K562 (cell line): Measurements from ENCODE around the gene SUPT3H. TPM values are rescaled to one million over a fixed set of nuclear protein-coding genes. Genes with fewer than 3 reads are reported as not detected.

Experiments
- ATAC-seq: fragments of 200-7000 bp; cut with Tn5 transposase; 3 replicates; pipeline ENCODE4 v1.9.1; 2020; ENCODE audit warnings: moderate library complexity
- BruUV-seq: library from RNA; stranded (reverse); fragments of 400-500 nt; replicated peaks from 2 replicates; lab custom pipeline; 2021; lab: Mats Ljungman, UMichigan
- CTCF ChIA-PET: fragments of 300-600 bp; formaldehyde crosslinking; extraction: SDS; loops from one replicate; lab custom pipeline; 2021; ENCODE audit warnings: low intra/inter-chr PET ratio; lab: Yijun Ruan, JAX
- POLR2A ChIA-PET: fragments of 300-600, 350-650 bp; sonication (Branson Sonifier 250); formaldehyde crosslinking; extraction: SDS; loops from one replicate; lab custom pipeline; 2021; ENCODE audit warnings: antibody characterized with exemption, inconsistent platforms; lab: Yijun Ruan, JAX
- DNase-seq, 4 experiments: peaks; one replicate each; pipeline versions ENCODE4 v3.0.0 to v3.0.0-alpha.2; 2011 to 2018; ENCODE audit warnings: low spot score in 3 of 4, mixed read lengths in 3 of 4; ENCODE audit errors: extremely low read depth in 1 of 4
- FAIRE-seq: peaks from 2 replicates; lab custom pipeline; 2011; peaks lifted over from hg19 to GRCh38; lab: Jason Lieb, UNC
- H2AFZ ChIP-seq: 2 replicates; pipeline ENCODE4 v1.6.0; 2011; ENCODE audit warnings: low read depth, low read length, control low read depth, inconsistent platforms
- H3K27ac ChIP-seq: fragments of 200-600 bp; 3 replicates; pipeline ENCODE4 v1.8.0; 2011; ENCODE audit warnings: low read depth, mild to moderate bottlenecking, control low read depth, inconsistent platforms, low read length, moderate library complexity, mixed read lengths; ENCODE audit errors: extremely low read depth
- H3K27me3 ChIP-seq, 2 experiments: fragments of 300-600 bp in 1 of 2; 2 replicates in 1 of 2; 3 replicates in 1 of 2; pipeline versions ENCODE4 v1.6.0 to v1.8.0; 2011; ENCODE audit warnings: inconsistent platforms in 2 of 2, low read length in 2 of 2, mild to moderate bottlenecking in 1 of 2, mixed read lengths in 1 of 2, moderate library complexity in 1 of 2; ENCODE audit not compliant: control insufficient read depth in 2 of 2, insufficient read depth in 2 of 2
- H3K36me3 ChIP-seq: fragments of 300-600 bp; 3 replicates; pipeline ENCODE4 v1.8.0; 2011; ENCODE audit warnings: mild to moderate bottlenecking, low read length, inconsistent platforms; ENCODE audit not compliant: control insufficient read depth, insufficient read depth
- H3K4me1 ChIP-seq, 2 experiments: fragments of 200-600 bp in 1 of 2; replicated peaks in 1 of 2; 2 replicates in 1 of 2; 3 replicates in 1 of 2; pipeline versions ENCODE4 v1.5.1 to v1.8.0; 2011; ENCODE audit warnings: inconsistent platforms in 2 of 2, low read length in 2 of 2, mild to moderate bottlenecking in 1 of 2, mixed read lengths in 1 of 2, moderate library complexity in 1 of 2; ENCODE audit not compliant: control insufficient read depth in 2 of 2, insufficient read depth in 2 of 2
- H3K4me2 ChIP-seq: 2 replicates; pipeline ENCODE4 v1.6.1; 2011; ENCODE audit warnings: low read length, control low read depth, inconsistent platforms, mixed read lengths; ENCODE audit not compliant: insufficient read depth
- H3K4me3 ChIP-seq: fragments of 200-600 bp; sonication (generic), shearing (Covaris generic); 2 replicates; pipeline ENCODE4 v1.5.1; 2016; ENCODE audit warnings: control low read depth, inconsistent platforms
- H3K79me2 ChIP-seq: fragments of 200-600 bp; 3 replicates; pipeline ENCODE4 v1.8.0; 2011; ENCODE audit warnings: low read length, inconsistent platforms; ENCODE audit not compliant: control insufficient read depth, insufficient read depth
- H3K9ac ChIP-seq, 2 experiments: 2 replicates each; pipeline versions ENCODE4 v1.6.0 to v1.6.1; 2011; ENCODE audit warnings: low read depth in 2 of 2, low read length in 2 of 2, control low read depth in 1 of 2, inconsistent platforms in 1 of 2, mild to moderate bottlenecking in 1 of 2, mixed read lengths in 1 of 2; ENCODE audit not compliant: insufficient read depth in 1 of 2
- H3K9me1 ChIP-seq: one replicate; pipeline ENCODE4 v1.6.0; 2011; ENCODE audit warnings: inconsistent platforms, mild to moderate bottlenecking, low read length, moderate library complexity; ENCODE audit not compliant: control insufficient read depth, insufficient read depth
- H3K9me3 ChIP-seq: replicated peaks from 2 replicates; pipeline ENCODE4 v1.5.1; 2011; ENCODE audit warnings: low read depth, low read length, inconsistent platforms; ENCODE audit not compliant: control insufficient read depth, insufficient read depth
- H4K20me1 ChIP-seq: replicated peaks from 2 replicates; pipeline ENCODE4 v1.6.1; 2011; ENCODE audit warnings: low read length, inconsistent platforms, mixed read lengths; ENCODE audit not compliant: control insufficient read depth, insufficient read depth
- ETV6 ChIP-seq, 3 experiments: fragments of 150-350 bp in 1 of 3; sonication (generic) in 1 of 3; formaldehyde crosslinking in 1 of 3; IDR thresholded peaks; 2 replicates each; pipeline versions ENCODE4 v1.6.1 to v1.8.0; 2014 to 2022; ENCODE audit warnings: borderline replicate concordance in 2 of 3, low read depth in 2 of 3, antibody characterized with exemption in 1 of 3, low read length in 1 of 3, mild to moderate bottlenecking in 1 of 3, missing genetic modification reagents in 1 of 3
- EWSR1 ChIP-seq: fragments of 450-650 bp; IDR thresholded peaks from 2 replicates; pipeline ENCODE4 v1.6.1; 2018; ENCODE audit warnings: borderline replicate concordance, mild to moderate bottlenecking, low read depth, moderate library complexity; ENCODE audit not compliant: partially characterized antibody
- HEY1 ChIP-seq: fragments of 250-450 bp; sonication (Bioruptor Pico); IDR thresholded peaks from 2 replicates; pipeline ENCODE4 v1.5.0; 2020; ENCODE audit warnings: mild to moderate bottlenecking, moderate library complexity, borderline replicate concordance
- RAD21 ChIP-seq, 2 experiments: fragments of 250-450 bp in 1 of 2; fragments of 450-650 bp in 1 of 2; sonication (Bioruptor Pico) in 1 of 2; formaldehyde crosslinking in 1 of 2; IDR thresholded peaks in 1 of 2; conservative IDR thresholded peaks in 1 of 2; 2 replicates each; pipeline versions ENCODE4 v1.4.0 to v1.8.0; 2020 to 2022; ENCODE audit warnings: mild to moderate bottlenecking in 2 of 2, moderate library complexity in 1 of 2
- SNIP1 ChIP-seq: fragments of 450-650 bp; IDR thresholded peaks from 2 replicates; pipeline ENCODE4 v1.7.1; 2017; ENCODE audit warnings: low read depth, mild to moderate bottlenecking
- ZKSCAN1 ChIP-seq: fragments of 150-350 bp; IDR thresholded peaks from 2 replicates; pipeline ENCODE4 v1.6.1; 2016; ENCODE audit warnings: low read depth, low read length
- WGBS: fragments of 100-300 bp; shearing (Covaris generic); methylation state at CpG from one replicate; pipeline ENCODE4 v1.1.6; 2016; ENCODE audit warnings: low coverage, mixed read lengths; ENCODE audit not compliant: insufficient coverage; ENCODE audit errors: missing lambda C conversion rate; 5-methylcytosine and 5-hydroxymethylcytosine counted together
- in situ Hi-C: fragments of 300-500 bp; cut with MboI; formaldehyde crosslinking; loops from 4 replicates; pipeline ENCODE4 v1.15.0; 2018; ENCODE audit warnings: inconsistent platforms, mixed read lengths
- intact Hi-C: fragments of 100-400 bp; cut with micrococcal nuclease; formaldehyde crosslinking; loops from 2 replicates; pipeline ENCODE4 v1.14.2; 2022
- polyA plus RNA-seq, 8 experiments: library from polyadenylated mRNA; depleted of rRNA in 4 of 8; stranded (reverse) in 5 of 8; unstranded in 3 of 8; fragments of >200 nt; fragmentation: Nextera tagmentation in 2 of 8; fragmentation: Illumina TruSeq in 1 of 8; extraction: Ambion mirVana in 2 of 8; extraction: Trizol in 1 of 8; gene quantifications; 2 replicates each; pipeline versions ENCODE4 v1.2.1 to v1.2.3, GENCODE V29; 2011 to 2014; ENCODE audit warnings: inconsistent platforms in 1 of 8, missing spikeins in 1 of 8
- total RNA-seq, 7 experiments: library from RNA; depleted of rRNA in 6 of 7; stranded (reverse); fragments of >200 nt in 6 of 7; fragmentation: Illumina TruSeq in 2 of 7; extraction: Trizol in 2 of 7; gene quantifications; 2 replicates each; pipeline versions ENCODE4 v1.2.1 to v1.2.3, GENCODE V29; 2011 to 2021; ENCODE audit warnings: low replicate concordance in 1 of 7
- TF ChIP-seq, protein P1 (sequence below): fragments of 450-650 bp; IDR thresholded peaks from 2 replicates; pipeline ENCODE4 v1.7.0; 2016; ENCODE audit warnings: borderline replicate concordance
- TF ChIP-seq, protein P2 (sequence below): IDR thresholded peaks from 2 replicates; pipeline ENCODE4 v1.6.1; 2012; ENCODE audit warnings: low read depth, low read length, improper control_type of control experiment, borderline replicate concordance

SUPT3H gene
- total and polyA plus RNA-seq, 9 of the 15 experiments (the other 6 are each of a cell fraction or from before 2014, with no cell fraction given) = 7.2 to 16.3 (median 11.9) TPM

DNA sequence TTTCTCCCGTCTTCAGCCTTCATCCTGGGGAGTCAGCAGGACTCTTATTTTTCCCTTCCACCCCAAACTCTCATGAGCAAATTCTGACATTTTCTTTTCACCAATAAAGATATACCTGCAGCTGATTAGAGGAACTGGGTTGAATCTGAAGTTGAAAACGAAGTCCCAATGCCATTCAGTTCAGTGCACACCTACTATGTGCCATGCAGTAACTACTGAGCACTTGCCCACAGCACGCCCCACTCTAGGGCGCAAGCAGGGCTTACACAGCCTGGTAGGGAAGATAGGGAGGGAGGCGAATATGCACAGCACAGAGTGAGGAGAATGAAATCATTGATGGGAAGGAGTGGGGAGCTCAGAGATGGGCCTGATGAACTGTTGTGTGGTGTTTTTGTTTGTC lies 588.7 kb downstream of the SUPT3H start:
- Histone ChIP-seq H3K4me3 (no peak overlapping the region), H3K4me2 (no peak overlapping the region), H3K27ac (no peak overlapping the region), H3K9ac (no peak overlapping the region), H3K36me3 (no peaks in the 10 kb centered on the region), H3K9me3 (no peaks in the 10 kb centered on the region), H3K4me1 (no peaks in the 10 kb centered on the region), H3K9me1 (no peaks in the 10 kb centered on the region), H3K79me2 (no peaks in the 10 kb centered on the region), H4K20me1 (no peaks in the 10 kb centered on the region), H3K27me3 (peaks cover 13 to 31% of the 10 kb centered on the region in 2 experiments), H2AFZ (no peak overlapping the region)
- FAIRE-seq (no peak), ATAC-seq (no peak), DNase-seq (no peak)
- TF ChIP-seq EWSR1 (no peak), RAD21 (CRISPR knock-in tag; conservative IDR thresholded peaks at IDR 0.05 in 1 of 2, IDR thresholded peaks at IDR 0.05 in 1 of 2) (no peak), HEY1 (CRISPR knock-in tag) (no peak), SNIP1 (no peak), ETV6 (IDR thresholded peaks at IDR 0.05; ENCODE audit: borderline replicate concordance in 1 of 2, low read depth in 2 of 2, low read length in 1 of 2) (no peak), ETV6 (CRISPR knock-in tag; IDR thresholded peaks at IDR 0.05; ENCODE audit: borderline replicate concordance) (no peak), ZKSCAN1 (peak; percentile 81)
- TF ChIP-seq, protein P1, sequence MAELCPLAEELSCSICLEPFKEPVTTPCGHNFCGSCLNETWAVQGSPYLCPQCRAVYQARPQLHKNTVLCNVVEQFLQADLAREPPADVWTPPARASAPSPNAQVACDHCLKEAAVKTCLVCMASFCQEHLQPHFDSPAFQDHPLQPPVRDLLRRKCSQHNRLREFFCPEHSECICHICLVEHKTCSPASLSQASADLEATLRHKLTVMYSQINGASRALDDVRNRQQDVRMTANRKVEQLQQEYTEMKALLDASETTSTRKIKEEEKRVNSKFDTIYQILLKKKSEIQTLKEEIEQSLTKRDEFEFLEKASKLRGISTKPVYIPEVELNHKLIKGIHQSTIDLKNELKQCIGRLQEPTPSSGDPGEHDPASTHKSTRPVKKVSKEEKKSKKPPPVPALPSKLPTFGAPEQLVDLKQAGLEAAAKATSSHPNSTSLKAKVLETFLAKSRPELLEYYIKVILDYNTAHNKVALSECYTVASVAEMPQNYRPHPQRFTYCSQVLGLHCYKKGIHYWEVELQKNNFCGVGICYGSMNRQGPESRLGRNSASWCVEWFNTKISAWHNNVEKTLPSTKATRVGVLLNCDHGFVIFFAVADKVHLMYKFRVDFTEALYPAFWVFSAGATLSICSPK = no peak
- TF ChIP-seq, protein P2, sequence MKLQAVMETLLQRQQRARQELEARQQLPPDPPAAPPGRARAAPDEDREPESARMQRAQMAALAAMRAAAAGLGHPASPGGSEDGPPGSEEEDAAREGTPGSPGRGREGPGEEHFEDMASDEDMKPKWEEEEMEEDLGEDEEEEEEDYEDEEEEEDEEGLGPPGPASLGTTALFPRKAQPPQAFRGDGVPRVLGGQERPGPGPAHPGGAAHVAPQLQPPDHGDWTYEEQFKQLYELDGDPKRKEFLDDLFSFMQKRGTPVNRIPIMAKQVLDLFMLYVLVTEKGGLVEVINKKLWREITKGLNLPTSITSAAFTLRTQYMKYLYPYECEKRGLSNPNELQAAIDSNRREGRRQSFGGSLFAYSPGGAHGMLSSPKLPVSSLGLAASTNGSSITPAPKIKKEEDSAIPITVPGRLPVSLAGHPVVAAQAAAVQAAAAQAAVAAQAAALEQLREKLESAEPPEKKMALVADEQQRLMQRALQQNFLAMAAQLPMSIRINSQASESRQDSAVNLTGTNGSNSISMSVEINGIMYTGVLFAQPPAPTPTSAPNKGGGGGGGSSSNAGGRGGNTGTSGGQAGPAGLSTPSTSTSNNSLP = no peak
- WGBS = 0% methylated on average over 5 of the region's 5 CpGs
- intact Hi-C loops (no loop called here), in situ Hi-C loops (no loop called here)
- BruUV-seq = no TSS peak
- ChIA-PET POLR2A (no interaction called here), CTCF (no interaction called here)
